ENCODE measurements around the gene ZKSCAN1.

The ZKSCAN1 gene

GRCh38 chr7:100072462-100072861 lies 57.1 kb downstream of the ZKSCAN1 start:
- in situ Hi-C loops (cut with MboI; ENCODE audit: low pct_unique_long_range_greater_than_20kb, low sequenced_read_pairs, unreplicated experiment), result loop anchor here (10.0 kb wide), 1 partner anchor 78 kb away; no protein-coding TSS in a partner anchor
- TF ChIP-seq, protein P1, sequence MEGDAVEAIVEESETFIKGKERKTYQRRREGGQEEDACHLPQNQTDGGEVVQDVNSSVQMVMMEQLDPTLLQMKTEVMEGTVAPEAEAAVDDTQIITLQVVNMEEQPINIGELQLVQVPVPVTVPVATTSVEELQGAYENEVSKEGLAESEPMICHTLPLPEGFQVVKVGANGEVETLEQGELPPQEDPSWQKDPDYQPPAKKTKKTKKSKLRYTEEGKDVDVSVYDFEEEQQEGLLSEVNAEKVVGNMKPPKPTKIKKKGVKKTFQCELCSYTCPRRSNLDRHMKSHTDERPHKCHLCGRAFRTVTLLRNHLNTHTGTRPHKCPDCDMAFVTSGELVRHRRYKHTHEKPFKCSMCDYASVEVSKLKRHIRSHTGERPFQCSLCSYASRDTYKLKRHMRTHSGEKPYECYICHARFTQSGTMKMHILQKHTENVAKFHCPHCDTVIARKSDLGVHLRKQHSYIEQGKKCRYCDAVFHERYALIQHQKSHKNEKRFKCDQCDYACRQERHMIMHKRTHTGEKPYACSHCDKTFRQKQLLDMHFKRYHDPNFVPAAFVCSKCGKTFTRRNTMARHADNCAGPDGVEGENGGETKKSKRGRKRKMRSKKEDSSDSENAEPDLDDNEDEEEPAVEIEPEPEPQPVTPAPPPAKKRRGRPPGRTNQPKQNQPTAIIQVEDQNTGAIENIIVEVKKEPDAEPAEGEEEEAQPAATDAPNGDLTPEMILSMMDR (IDR thresholded peaks at IDR 0.05; ENCODE audit: extremely low read depth, insufficient read depth, missing control alignments), result no peak
- DNase-seq (ENCODE audit: low spot score), result no peak

DNA sequence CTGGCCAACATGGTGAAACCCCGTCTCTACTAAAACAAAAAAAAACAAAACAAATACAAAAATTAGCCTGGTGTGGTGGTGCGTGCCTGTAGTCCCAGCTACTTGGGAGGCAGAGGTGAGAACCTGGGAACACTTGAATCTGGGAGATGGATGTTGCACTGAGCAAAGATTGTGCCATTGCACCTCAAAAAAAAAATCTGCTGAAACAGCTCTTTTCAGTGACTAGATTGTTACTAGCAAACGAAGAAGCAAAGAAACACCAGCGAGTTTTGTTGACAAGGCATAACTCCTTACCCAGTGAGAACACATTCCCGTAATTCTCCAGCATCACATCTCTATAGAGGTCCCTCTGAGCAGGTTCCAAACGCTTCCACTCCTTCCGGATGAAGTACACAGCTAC lies 59.4 kb downstream of the ZKSCAN1 start:
- no peak for DNase-seq (ENCODE audit: low spot score)
- TF ChIP-seq, protein P1 (IDR thresholded peaks at IDR 0.05; ENCODE audit: extremely low read depth, insufficient read depth, missing control alignments), result no peak
- in situ Hi-C loops (cut with MboI; ENCODE audit: low pct_unique_long_range_greater_than_20kb, low sequenced_read_pairs, unreplicated experiment), result loop anchor here (10.0 kb wide), 1 partner anchor 80 kb away; no protein-coding TSS in a partner anchor

DNA sequence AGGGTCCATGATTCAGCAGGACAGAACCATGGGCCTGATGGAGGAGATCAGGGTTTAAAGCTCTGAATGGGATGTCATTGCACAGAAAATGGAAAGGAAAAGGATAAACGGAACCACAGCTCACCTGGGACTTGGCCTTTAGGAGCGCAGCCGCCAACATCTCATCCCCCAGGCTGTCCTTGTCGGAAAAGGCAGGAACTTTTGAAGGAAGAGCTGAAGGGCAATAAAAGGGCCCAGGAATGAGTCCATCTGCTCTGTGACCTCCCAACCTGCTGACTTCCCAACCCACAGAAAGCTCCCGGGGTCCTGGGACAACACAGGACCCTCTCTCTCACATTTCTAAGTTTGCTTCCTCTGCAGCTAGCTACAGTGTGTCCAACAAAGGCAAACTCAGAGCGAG lies 60.0 kb downstream of the ZKSCAN1 start:
- in situ Hi-C loops (cut with MboI; ENCODE audit: low pct_unique_long_range_greater_than_20kb, low sequenced_read_pairs, unreplicated experiment), result loop anchor here (10.0 kb wide), 1 partner anchor 81 kb away; no protein-coding TSS in a partner anchor
- no peak for DNase-seq (ENCODE audit: low spot score)
- TF ChIP-seq, protein P1 (IDR thresholded peaks at IDR 0.05; ENCODE audit: extremely low read depth, insufficient read depth, missing control alignments), result no peak

- in situ Hi-C loops (cut with MboI; ENCODE audit: low pct_unique_long_range_greater_than_20kb, low sequenced_read_pairs, unreplicated experiment), result loop anchor here (10.0 kb wide), 1 partner anchor 82 kb away; no protein-coding TSS in a partner anchor
These were observed 61.8 kb downstream of the ZKSCAN1 start for GRCh38 chr7:100077205-100077604.

GRCh38 chr7:100079024-100079560 lies 63.7 kb downstream of the ZKSCAN1 start:
- no peak for DNase-seq (ENCODE audit: low spot score)
- in situ Hi-C loops (cut with MboI; ENCODE audit: low pct_unique_long_range_greater_than_20kb, low sequenced_read_pairs, unreplicated experiment), result loop anchor here (10.0 kb wide), 1 partner anchor 84 kb away; no protein-coding TSS in a partner anchor
- TF ChIP-seq, protein P1 (IDR thresholded peaks at IDR 0.05; ENCODE audit: extremely low read depth, insufficient read depth, missing control alignments), result no peak

More at GRCh38 chr7:100077205-100077604, 61.8 kb downstream of the ZKSCAN1 start:
- TF ChIP-seq, protein P1 (IDR thresholded peaks at IDR 0.05; ENCODE audit: extremely low read depth, insufficient read depth, missing control alignments), result no peak
- no peak for DNase-seq (ENCODE audit: low spot score)

GRCh38 chr7:100080907-100081534 lies 65.6 kb downstream of the ZKSCAN1 start:
- no peak for DNase-seq (ENCODE audit: low spot score)
- in situ Hi-C loops (cut with MboI; ENCODE audit: low pct_unique_long_range_greater_than_20kb, low sequenced_read_pairs, unreplicated experiment), result no loop called here
- TF ChIP-seq, protein P1 (IDR thresholded peaks at IDR 0.05; ENCODE audit: extremely low read depth, insufficient read depth, missing control alignments), result no peak

Measured in GM13977 (cell line).